Measurements from ENCODE around the gene ZIC1. TPM values are rescaled to one million over a fixed set of nuclear protein-coding genes. Genes with fewer than 3 reads are reported as not detected.

ZIC1 gene
- total RNA-seq, 1 experiment from 2014 or later, result not detected

DNA sequence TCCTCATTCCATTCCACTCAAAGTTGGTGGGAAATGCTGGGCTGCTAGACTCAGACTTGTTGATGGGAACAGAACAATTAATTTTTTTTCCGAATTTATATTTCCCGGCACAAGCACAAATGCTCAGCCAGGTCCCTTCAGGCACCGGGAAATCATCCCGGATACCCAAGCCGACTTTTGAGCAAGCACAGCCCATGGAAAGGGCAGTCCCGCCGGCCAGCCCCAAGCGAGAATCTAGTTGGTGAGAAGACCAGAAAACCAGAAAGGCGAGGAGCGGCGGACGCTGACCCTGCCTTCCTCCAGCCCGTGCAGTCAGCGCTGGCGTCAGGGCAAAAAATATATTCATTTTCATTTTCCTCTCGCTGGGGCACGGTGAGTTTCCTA, 2.1 kb upstream of the ZIC1 start:
- ChIA-PET CTCF (no interaction called here), RAD21 (ENCODE audit: low non-redundant PET in 1 of 2, low total read pairs in 2 of 2, uncharacterized antibody in 2 of 2, unreplicated experiment in 2 of 2) (no interaction called here), POLR2A (no interaction called here)
- H3K4me2 ChIP-seq (ENCODE audit: low read length), result no peak overlapping the region
- no peaks in the 10 kb centered on the region for H4K20me1 ChIP-seq (ENCODE audit: insufficient read depth)
- no peak overlapping the region for H3K27ac ChIP-seq (ENCODE audit: low read depth, low read length)
- H3K4me3 ChIP-seq (replicated peaks in 1 of 2; ENCODE audit: low read depth in 1 of 2, low read length in 2 of 2), result no peak overlapping the region
- DNase-seq (ENCODE audit: low read depth, low spot score) (no peak), ATAC-seq (no peak)
- H3K4me1 ChIP-seq (ENCODE audit: control insufficient read depth in 1 of 2, insufficient read depth in 2 of 2, low read length in 2 of 2), result no peaks in the 10 kb centered on the region
- H3K36me3 ChIP-seq (ENCODE audit: control insufficient read depth in 1 of 2, insufficient read depth in 2 of 2, low read length in 2 of 2), result no peaks in the 10 kb centered on the region
- BruUV-seq (replicated peaks), result no TSS peak
- H3K9me2 ChIP-seq (ENCODE audit: insufficient read depth), result no peaks in the 10 kb centered on the region
- H2AFZ ChIP-seq (ENCODE audit: low read depth, low read length, poor library complexity, severe bottlenecking), result no peak overlapping the region
- H3K9me3 ChIP-seq (ENCODE audit: control insufficient read depth in 1 of 2, insufficient read depth in 1 of 2, low read depth in 1 of 2, low read length in 2 of 2), result no peaks in the 10 kb centered on the region
- intact Hi-C loops (cut with micrococcal nuclease), result no loop called here
- TF ChIP-seq SRF (IDR thresholded peaks at IDR 0.05; ENCODE audit: low read depth), result no peak
- TF ChIP-seq SP1 (IDR thresholded peaks at IDR 0.05; ENCODE audit: low read depth), result no peak
- TF ChIP-seq, protein P1, sequence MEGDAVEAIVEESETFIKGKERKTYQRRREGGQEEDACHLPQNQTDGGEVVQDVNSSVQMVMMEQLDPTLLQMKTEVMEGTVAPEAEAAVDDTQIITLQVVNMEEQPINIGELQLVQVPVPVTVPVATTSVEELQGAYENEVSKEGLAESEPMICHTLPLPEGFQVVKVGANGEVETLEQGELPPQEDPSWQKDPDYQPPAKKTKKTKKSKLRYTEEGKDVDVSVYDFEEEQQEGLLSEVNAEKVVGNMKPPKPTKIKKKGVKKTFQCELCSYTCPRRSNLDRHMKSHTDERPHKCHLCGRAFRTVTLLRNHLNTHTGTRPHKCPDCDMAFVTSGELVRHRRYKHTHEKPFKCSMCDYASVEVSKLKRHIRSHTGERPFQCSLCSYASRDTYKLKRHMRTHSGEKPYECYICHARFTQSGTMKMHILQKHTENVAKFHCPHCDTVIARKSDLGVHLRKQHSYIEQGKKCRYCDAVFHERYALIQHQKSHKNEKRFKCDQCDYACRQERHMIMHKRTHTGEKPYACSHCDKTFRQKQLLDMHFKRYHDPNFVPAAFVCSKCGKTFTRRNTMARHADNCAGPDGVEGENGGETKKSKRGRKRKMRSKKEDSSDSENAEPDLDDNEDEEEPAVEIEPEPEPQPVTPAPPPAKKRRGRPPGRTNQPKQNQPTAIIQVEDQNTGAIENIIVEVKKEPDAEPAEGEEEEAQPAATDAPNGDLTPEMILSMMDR (IDR thresholded peaks at IDR 0.05 in 2 of 3, conservative IDR thresholded peaks at IDR 0.05 in 1 of 3; ENCODE audit: borderline replicate concordance in 1 of 3, insufficient read depth in 1 of 3, low read depth in 2 of 3, low read length in 2 of 3), result no peak
- TF ChIP-seq RAD21 (IDR thresholded peaks at IDR 0.05; ENCODE audit: low read depth), result no peak
- TF ChIP-seq EZH2phosphoT487 (IDR thresholded peaks at IDR 0.05; ENCODE audit: borderline replicate concordance), result no peak
- TF ChIP-seq JUND (IDR thresholded peaks at IDR 0.05), result no peak
- TF ChIP-seq, protein P2, sequence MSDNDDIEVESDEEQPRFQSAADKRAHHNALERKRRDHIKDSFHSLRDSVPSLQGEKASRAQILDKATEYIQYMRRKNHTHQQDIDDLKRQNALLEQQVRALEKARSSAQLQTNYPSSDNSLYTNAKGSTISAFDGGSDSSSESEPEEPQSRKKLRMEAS (IDR thresholded peaks at IDR 0.05), result no peak
- TF ChIP-seq YY1 (IDR thresholded peaks at IDR 0.05; ENCODE audit: extremely low read depth, insufficient replicate concordance, low read depth, low read length), result no peak
- TF ChIP-seq, protein P3, sequence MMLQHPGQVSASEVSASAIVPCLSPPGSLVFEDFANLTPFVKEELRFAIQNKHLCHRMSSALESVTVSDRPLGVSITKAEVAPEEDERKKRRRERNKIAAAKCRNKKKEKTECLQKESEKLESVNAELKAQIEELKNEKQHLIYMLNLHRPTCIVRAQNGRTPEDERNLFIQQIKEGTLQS (IDR thresholded peaks at IDR 0.05), result no peak
- H3K27me3 ChIP-seq (ENCODE audit: insufficient read depth, low read length), result no peaks in the 10 kb centered on the region
- no peak overlapping the region for H3K9ac ChIP-seq (ENCODE audit: low read length)
- H3K79me2 ChIP-seq (ENCODE audit: insufficient read depth, low read length), result no peaks in the 10 kb centered on the region

All from HCT116 (cell line).